IPS-NIHi11 (cell line): ENCODE measurements around the gene METTL2A.
A peak's percentile ranks its signal among the peaks of the same experiment; 100 is the strongest.
"Not testable (repeated sequence)": the region's sequence is repeated elsewhere in the genome, so short reads cannot be mapped to it uniquely, and the experiment has no call there.

ENCODE experiments used
- DNase-seq: peaks from one replicate; pipeline ENCODE4 v3.0.0; 2012; ENCODE audit warnings: mixed read lengths, low spot score

METTL2A gene

DNA sequence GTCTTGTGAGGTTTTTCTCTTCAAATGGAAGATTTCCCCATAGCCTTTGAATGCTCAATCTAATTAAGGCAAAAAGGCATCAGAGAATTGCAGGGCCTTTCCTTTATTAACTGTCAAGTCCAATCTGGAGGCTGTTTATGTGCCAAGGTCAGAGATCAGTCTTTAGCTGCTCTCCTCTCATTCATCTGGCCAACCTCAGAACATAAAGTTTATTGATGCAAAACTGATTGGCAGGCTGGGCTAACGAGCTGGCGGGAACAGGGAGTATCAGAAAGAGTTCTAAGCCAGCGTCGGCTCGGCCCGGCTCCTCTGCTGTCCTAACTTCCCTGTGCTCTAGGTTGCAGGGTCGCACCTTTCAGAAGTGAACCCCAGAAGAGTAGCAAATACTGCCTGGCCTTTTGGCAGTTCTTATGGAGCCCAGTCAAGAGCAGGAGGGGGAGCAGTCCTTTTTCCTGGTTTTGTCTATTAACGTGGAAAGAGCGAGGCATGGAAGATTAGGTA lies 47.7 kb downstream of the METTL2A start:
- not testable (repeated sequence) for DNase-seq

DNA sequence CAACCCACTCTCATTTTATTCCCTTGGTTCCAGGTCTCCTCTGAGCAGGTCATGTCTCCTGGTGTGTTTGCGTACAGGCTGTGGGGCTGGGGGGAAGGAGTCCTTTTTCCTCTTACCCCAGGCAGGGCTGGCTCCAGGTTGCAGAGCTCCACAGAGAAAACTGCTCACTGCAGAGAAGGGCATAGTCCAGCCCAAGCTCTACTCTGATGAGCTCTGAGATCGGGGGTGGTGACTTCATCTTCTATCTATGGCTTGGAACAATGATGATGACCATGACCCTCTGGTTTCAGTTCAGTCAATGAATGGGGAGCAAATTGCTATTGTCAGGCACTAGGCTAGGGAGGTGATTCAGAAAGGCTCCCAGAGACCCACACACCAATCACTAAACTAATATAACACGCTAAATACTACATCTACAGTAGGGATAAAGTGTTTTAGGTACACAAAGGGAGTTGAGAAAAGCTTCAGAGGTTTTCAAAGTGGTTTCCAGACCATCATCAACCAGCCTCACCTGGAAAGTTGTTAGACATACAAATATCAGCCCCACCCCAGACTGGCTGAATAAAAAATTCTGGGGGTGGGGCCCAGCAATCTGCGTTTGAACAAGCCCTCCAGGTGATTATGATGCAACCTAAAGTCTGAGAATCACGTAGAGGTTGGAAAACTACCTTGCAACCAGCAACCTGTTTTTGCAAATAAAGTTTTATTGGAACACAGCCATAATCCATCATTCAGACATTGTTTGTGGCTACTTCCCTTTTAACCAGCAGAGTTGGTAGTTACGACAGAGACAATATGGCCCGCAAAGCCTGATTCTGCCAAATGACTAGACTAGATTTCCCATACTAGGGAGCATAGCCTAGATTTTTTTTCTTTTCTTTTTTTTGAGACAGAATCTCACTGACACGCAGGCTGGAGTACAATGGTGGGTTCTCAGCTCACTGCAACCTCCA lies 49.6 kb downstream of the METTL2A start:
- not testable (repeated sequence) for DNase-seq

GRCh38 chr17:62477111-62477510 lies 53.4 kb downstream of the METTL2A start:
- DNase-seq: not testable (repeated sequence)

DNA sequence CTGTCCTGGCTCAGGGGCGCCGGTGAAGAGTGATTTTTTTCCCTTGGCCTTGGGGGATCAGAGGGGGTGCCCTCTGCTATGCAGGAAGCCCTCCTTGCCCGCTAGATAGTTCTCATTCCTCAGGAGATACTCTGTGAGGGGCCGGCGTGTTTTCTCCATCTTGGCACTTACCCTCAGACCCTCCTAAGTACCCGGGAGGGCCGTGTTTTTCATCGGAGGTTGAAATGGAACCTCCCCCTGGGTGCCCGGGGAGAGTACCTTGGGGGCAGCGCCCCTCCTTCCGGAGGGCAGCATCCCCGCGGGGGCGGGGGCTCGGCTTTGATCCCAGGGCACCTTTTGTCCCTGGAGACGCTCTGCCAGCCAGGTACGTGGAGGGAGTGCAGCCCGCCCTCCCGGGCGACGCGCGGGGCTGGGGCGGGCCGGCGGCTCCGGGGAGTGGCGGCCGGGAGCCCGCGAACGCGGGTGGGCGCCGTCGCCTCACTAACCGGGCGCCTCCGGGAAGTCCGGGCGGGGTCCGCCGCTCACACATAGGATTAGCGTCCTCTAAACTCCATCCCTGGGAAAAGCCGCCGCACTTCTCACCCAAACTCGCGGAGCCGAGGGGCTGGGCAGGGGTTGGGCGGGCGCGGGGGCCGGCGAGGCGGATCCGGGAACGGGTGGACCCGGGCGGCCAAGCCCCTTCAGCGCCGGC lies 54.2 kb downstream of the METTL2A start:
- peak; percentile 59 for DNase-seq

- DNase-seq: peak; percentile 99
Measured at GRCh38 chr17:62478424-62478879, 54.8 kb downstream of the METTL2A start, which contains the start of gene TLK2. TLK2 (plus strand) TSS chr17:62478825; CDS start chr17:62481126, 2,301 bp downstream.

GRCh38 chr17:62478880-62479638 lies 55.4 kb downstream of the METTL2A start:
- DNase-seq: peak; percentile 57

- peak; percentile 11 for DNase-seq
Measured at GRCh38 chr17:62479639-62480258, 56.1 kb downstream of the METTL2A start.

GRCh38 chr17:62482553-62482952 lies 58.9 kb downstream of the METTL2A start:
- not testable (repeated sequence) for DNase-seq

DNA sequence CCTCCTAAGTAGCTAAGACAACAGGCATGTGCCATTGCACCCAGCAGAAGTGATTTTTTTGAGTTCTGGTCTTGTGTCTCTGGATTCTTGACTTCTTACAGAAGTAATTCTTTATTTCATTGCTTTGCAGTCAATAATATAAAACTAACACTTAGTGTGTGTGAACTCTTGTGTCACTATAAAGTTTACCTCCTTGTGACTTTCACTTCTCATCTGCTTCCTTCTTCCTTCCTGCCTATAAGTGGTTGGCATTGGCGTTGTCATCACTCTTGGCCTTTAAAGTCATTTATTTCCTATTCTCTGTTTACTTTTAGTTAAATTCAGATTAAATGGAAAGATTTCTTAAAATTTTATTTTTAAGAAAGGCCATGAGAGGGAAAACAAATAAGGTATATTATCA lies 67.3 kb downstream of the METTL2A start:
- not testable (repeated sequence) for DNase-seq

GRCh38 chr17:62493049-62493655 lies 69.5 kb downstream of the METTL2A start:
- not testable (repeated sequence) for DNase-seq

- not testable (repeated sequence) for DNase-seq
Measured at GRCh38 chr17:62494073-62494472, 70.4 kb downstream of the METTL2A start.

- DNase-seq: not testable (repeated sequence)
Measured at GRCh38 chr17:62496344-62496743, 72.6 kb downstream of the METTL2A start.

DNA sequence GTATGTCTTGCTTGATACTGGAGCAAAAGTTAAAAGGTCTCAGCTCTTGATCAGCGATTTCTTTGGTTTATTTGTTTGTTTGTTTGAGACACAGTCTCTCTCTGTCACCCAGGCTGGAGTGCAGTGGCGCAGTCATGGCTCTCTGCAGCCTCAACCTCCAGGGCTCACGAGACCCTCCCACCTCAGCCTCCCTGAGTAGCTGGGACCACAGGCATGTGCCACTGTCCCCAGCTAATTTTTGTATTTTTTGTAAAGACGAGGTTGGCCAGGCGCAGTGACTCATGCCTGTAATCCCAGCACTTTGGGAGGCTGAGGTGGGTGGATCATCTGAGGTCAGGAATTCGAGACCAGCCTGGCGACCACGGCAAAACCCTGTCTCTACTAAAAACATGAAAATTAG lies 75.1 kb downstream of the METTL2A start:
- not testable (repeated sequence) for DNase-seq
